C4-2B (cell line): Measurements from ENCODE around the gene ACTR8.

ENCODE experiments used
- H3K27ac ChIP-seq: fragments of 450-650 bp; 2 replicates; pipeline ENCODE4 v1.5.1; 2017
- CTCF ChIP-seq: fragments of 450-650 bp; conservative IDR thresholded peaks from 2 replicates; pipeline ENCODE4 v1.5.1; 2017; ENCODE audit warnings: mild to moderate bottlenecking
- ZFX ChIP-seq: fragments of 450-650 bp; IDR thresholded peaks from 2 replicates; pipeline ENCODE4 v1.6.1; 2017

The ACTR8 gene

GRCh38 chr3:53817809-53818208 lies 64.1 kb downstream of the ACTR8 start:
- TF ChIP-seq ZFX (no peak), CTCF (no peak)
- H3K27ac ChIP-seq, result no peak overlapping the region

GRCh38 chr3:53817211-53817610 lies 64.7 kb downstream of the ACTR8 start:
- no peak overlapping the region for H3K27ac ChIP-seq
- TF ChIP-seq ZFX (no peak), CTCF (no peak)
